WTC11 (cell line): ENCODE measurements around the gene MEGF11. TPM values are rescaled to one million over a fixed set of nuclear protein-coding genes. Genes with fewer than 3 reads are reported as not detected.

ENCODE experiments used
- ATAC-seq: fragments of 200-7000 bp; cut with Tn5 transposase; 2 replicates; pipeline ENCODE4 v1.10.0; 2021; ENCODE audit warnings: mild to moderate bottlenecking, moderate library complexity
- CTCF ChIA-PET: fragments of 300-600 bp; sonication (Branson Sonifier 250); formaldehyde crosslinking; loops from one replicate; lab custom pipeline; 2021; ENCODE audit warnings: antibody characterized with exemption; lab: Charles Lee
- POLR2A ChIA-PET: fragments of 350-600 bp; sonication (Branson Sonifier 250); formaldehyde crosslinking; loops from one replicate; lab custom pipeline; 2021; ENCODE audit warnings: antibody characterized with exemption; lab: Charles Lee
- DNase-seq: peaks from one replicate; pipeline ENCODE4 v3.0.0; 2021; ENCODE audit warnings: low spot score
- H3K27ac Mint-ChIP-seq: 2 replicates; pipeline ENCODE4 v1.8.0; 2021; ENCODE audit warnings: mixed read lengths
- H3K27me3 Mint-ChIP-seq: 2 replicates; pipeline ENCODE4 v1.8.0; 2021; ENCODE audit warnings: low read depth, mild to moderate bottlenecking, moderate library complexity, mixed read lengths
- H3K36me3 Mint-ChIP-seq: 2 replicates; pipeline ENCODE4 v1.8.0; 2021; ENCODE audit warnings: mixed read lengths
- H3K4me1 Mint-ChIP-seq: 2 replicates; pipeline ENCODE4 v1.8.0; 2022; ENCODE audit warnings: mixed read lengths
- H3K4me3 Mint-ChIP-seq: 2 replicates; pipeline ENCODE4 v1.8.0; 2021; ENCODE audit warnings: mild to moderate bottlenecking, moderate library complexity, mixed read lengths
- H3K9me3 Mint-ChIP-seq: 2 replicates; pipeline ENCODE4 v1.8.0; 2021; ENCODE audit warnings: mixed read lengths
- ATF3 ChIP-seq: sonication (generic); formaldehyde crosslinking; conservative IDR thresholded peaks from 2 replicates; pipeline ENCODE4 v1.8.1; 2022; ENCODE audit warnings: mild to moderate bottlenecking, missing genetic modification reagents
- CBFB ChIP-seq: sonication (generic); formaldehyde crosslinking; IDR thresholded peaks from 2 replicates; pipeline ENCODE4 v1.8.1; 2022; ENCODE audit warnings: mild to moderate bottlenecking, low read depth, missing genetic modification reagents
- CTCF ChIP-seq: fragments of 200-600 bp; IDR thresholded peaks from 2 replicates; pipeline ENCODE4 v1.8.0; 2022; ENCODE audit warnings: antibody characterized with exemption
- E2F4 ChIP-seq: sonication (generic); formaldehyde crosslinking; IDR thresholded peaks from 2 replicates; pipeline ENCODE4 v1.8.1; 2022; ENCODE audit warnings: low read depth, mild to moderate bottlenecking, moderate library complexity, missing genetic modification reagents, borderline replicate concordance
- ELF4 ChIP-seq: sonication (generic); formaldehyde crosslinking; IDR thresholded peaks from 2 replicates; pipeline ENCODE4 v1.8.1; 2022; ENCODE audit warnings: low read depth, mild to moderate bottlenecking, moderate library complexity, missing genetic modification reagents
- FOXK1 ChIP-seq: sonication (generic); formaldehyde crosslinking; IDR thresholded peaks from 2 replicates; pipeline ENCODE4 v1.8.0; 2022; ENCODE audit warnings: mild to moderate bottlenecking, moderate library complexity, missing genetic modification reagents
- GTF2I ChIP-seq: fragments of 250-450 bp; sonication (Bioruptor Pico); conservative IDR thresholded peaks from 2 replicates; pipeline ENCODE4 v1.4.0; 2021; ENCODE audit warnings: mild to moderate bottlenecking
- HMGA2 ChIP-seq: fragments of 250-450 bp; sonication (Bioruptor Pico); IDR thresholded peaks from 2 replicates; pipeline ENCODE4 v1.4.0; 2021; ENCODE audit warnings: mild to moderate bottlenecking, moderate library complexity
- IRF2 ChIP-seq: sonication (generic); formaldehyde crosslinking; IDR thresholded peaks from 2 replicates; pipeline ENCODE4 v1.8.0; 2022; ENCODE audit warnings: low read depth, missing genetic modification reagents, borderline replicate concordance
- MXD4 ChIP-seq: fragments of 250-450 bp; sonication (Bioruptor Pico); IDR thresholded peaks from 2 replicates; pipeline ENCODE4 v1.8.0; 2021; ENCODE audit warnings: mild to moderate bottlenecking, moderate library complexity, borderline replicate concordance
- NFE2L1 ChIP-seq: sonication (generic); formaldehyde crosslinking; IDR thresholded peaks from 2 replicates; pipeline ENCODE4 v1.8.1; 2023; ENCODE audit warnings: missing genetic modification reagents
- PRRX2 ChIP-seq: fragments of 250-450 bp; sonication (Bioruptor Pico); IDR thresholded peaks from 2 replicates; pipeline ENCODE4 v1.8.0; 2021; ENCODE audit warnings: mild to moderate bottlenecking
- SMAD3 ChIP-seq: sonication (generic); formaldehyde crosslinking; IDR thresholded peaks from 2 replicates; pipeline ENCODE4 v1.8.0; 2022; ENCODE audit warnings: missing genetic modification reagents, mild to moderate bottlenecking, borderline replicate concordance
- SP1 ChIP-seq: sonication (generic); formaldehyde crosslinking; conservative IDR thresholded peaks from 2 replicates; pipeline ENCODE4 v1.8.1; 2022; ENCODE audit warnings: missing genetic modification reagents
- STAT6 ChIP-seq: sonication (generic); formaldehyde crosslinking; conservative IDR thresholded peaks from 2 replicates; pipeline ENCODE4 v1.8.1; 2023; ENCODE audit warnings: mild to moderate bottlenecking, low read depth, missing genetic modification reagents, moderate library complexity
- TEAD4 ChIP-seq: sonication (generic); formaldehyde crosslinking; IDR thresholded peaks from 2 replicates; pipeline ENCODE4 v1.8.0; 2022; ENCODE audit warnings: mild to moderate bottlenecking, missing genetic modification reagents
- ZBTB21 ChIP-seq: sonication (generic); formaldehyde crosslinking; IDR thresholded peaks from 2 replicates; pipeline ENCODE4 v1.8.1; 2023; ENCODE audit warnings: mild to moderate bottlenecking, missing genetic modification reagents, borderline replicate concordance
- ZMAT4 ChIP-seq: fragments of 250-450 bp; sonication (Bioruptor Pico); IDR thresholded peaks from 2 replicates; pipeline ENCODE4 v1.9.0; 2021; ENCODE audit warnings: mild to moderate bottlenecking
- ZNF138 ChIP-seq: sonication (generic); formaldehyde crosslinking; conservative IDR thresholded peaks from 2 replicates; pipeline ENCODE4 v1.8.1; 2022; ENCODE audit warnings: mild to moderate bottlenecking, moderate library complexity, missing genetic modification reagents
- ZNF512 ChIP-seq: sonication (generic); formaldehyde crosslinking; IDR thresholded peaks from 2 replicates; pipeline ENCODE4 v1.8.1; 2022; ENCODE audit warnings: missing genetic modification reagents, borderline replicate concordance
- ZNF671 ChIP-seq: fragments of 250-450 bp; sonication (Bioruptor Pico); IDR thresholded peaks from 2 replicates; pipeline ENCODE4 v1.8.0; 2021; ENCODE audit warnings: mild to moderate bottlenecking
- total RNA-seq: library from RNA; stranded (reverse); gene quantifications from 3 replicates; pipeline ENCODE4 v1.2.3, GENCODE V29; 2021

The MEGF11 gene
- total RNA-seq, 1 experiment from 2014 or later: 3.3 TPM

- TF ChIP-seq ATF3: no peak
- no peak for TF ChIP-seq CBFB (CRISPR knock-in tag)
- no peak for TF ChIP-seq TEAD4 (CRISPR knock-in tag)
- TF ChIP-seq ELF4 (CRISPR knock-in tag): no peak
- TF ChIP-seq HMGA2: no peak
- no peak for TF ChIP-seq MXD4 (CRISPR knock-in tag)
- no peak for TF ChIP-seq ZMAT4 (CRISPR knock-in tag)
- TF ChIP-seq STAT6 (CRISPR knock-in tag): no peak
These were observed 98.5 kb downstream of the MEGF11 start (continued) for GRCh38 chr15:66155065-66155464.

- no peaks in the 10 kb centered on the region for H3K9me3 Mint-ChIP-seq
- TF ChIP-seq FOXK1 (CRISPR knock-in tag): no peak
- TF ChIP-seq ZNF138: no peak
- TF ChIP-seq IRF2 (CRISPR knock-in tag): no peak
- no peak for TF ChIP-seq SMAD3 (CRISPR knock-in tag)
- TF ChIP-seq ZBTB21 (CRISPR knock-in tag): no peak
- no peak for TF ChIP-seq E2F4
- TF ChIP-seq PRRX2 (CRISPR knock-in tag): no peak
- no peak for TF ChIP-seq SP1 (CRISPR knock-in tag)
- no peak for TF ChIP-seq GTF2I (CRISPR knock-in tag)
- TF ChIP-seq ZNF671 (CRISPR knock-in tag): no peak
- no peak for TF ChIP-seq NFE2L1 (CRISPR knock-in tag)
- TF ChIP-seq ZNF512 (CRISPR knock-in tag): no peak
- no peak for TF ChIP-seq CTCF
- CTCF ChIA-PET: interaction anchor here (1.2 kb wide), 1 partner anchor 25 kb away, joined by 3 read pairs; no protein-coding TSS in a partner anchor
- H3K27ac Mint-ChIP-seq: no peak overlapping the region
- no peaks in the 10 kb centered on the region for H3K36me3 Mint-ChIP-seq
- DNase-seq (no peak), ATAC-seq (no peak)
- H3K4me3 Mint-ChIP-seq: no peak overlapping the region
- peaks cover 14% of the 10 kb centered on the region for H3K4me1 Mint-ChIP-seq
- H3K27me3 Mint-ChIP-seq: no peaks in the 10 kb centered on the region
- POLR2A ChIA-PET: no interaction called here
These were observed 99.0 kb downstream of the MEGF11 start for GRCh38 chr15:66154581-66154980.
